GM12874 (cell line): ENCODE data around the gene ATG10.

ENCODE experiments used
- TF ChIP-seq, protein P1 (sequence below): IDR thresholded peaks from 2 replicates; pipeline ENCODE4 v1.5.1; 2011; ENCODE audit warnings: low read depth, mild to moderate bottlenecking, control low read depth, low read length, moderate library complexity; ENCODE audit not compliant: insufficient read depth

ATG10 gene

DNA sequence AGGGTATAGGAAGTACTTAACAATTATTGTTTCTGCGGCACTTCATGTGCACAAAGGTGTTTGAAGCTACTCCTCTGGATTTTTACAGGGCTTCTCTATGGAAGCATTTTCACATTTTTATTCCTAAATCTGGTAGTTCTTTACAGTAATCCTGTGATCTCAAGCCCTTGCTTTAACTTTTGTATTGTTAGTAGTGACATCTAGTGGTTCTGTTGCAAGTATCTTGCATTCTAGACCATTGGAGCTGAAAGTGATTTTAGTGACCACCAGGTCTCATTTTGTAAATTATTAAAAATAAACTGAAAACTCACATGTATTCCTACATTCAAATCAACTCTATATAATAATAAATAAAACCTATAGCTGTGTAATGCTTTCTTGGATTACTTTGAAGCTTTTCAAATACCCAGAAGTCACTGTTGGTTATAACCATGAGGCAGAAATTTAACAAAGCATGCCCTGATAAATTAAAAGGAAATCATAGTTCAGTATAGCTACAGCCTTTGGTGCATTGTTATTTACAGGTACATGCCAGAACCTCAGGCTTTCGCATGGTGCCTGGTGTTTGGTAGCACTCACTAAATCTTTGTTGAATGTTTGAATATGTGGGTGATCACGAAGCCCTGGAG lies 287.5 kb downstream of the ATG10 start:
- TF ChIP-seq, protein P1, sequence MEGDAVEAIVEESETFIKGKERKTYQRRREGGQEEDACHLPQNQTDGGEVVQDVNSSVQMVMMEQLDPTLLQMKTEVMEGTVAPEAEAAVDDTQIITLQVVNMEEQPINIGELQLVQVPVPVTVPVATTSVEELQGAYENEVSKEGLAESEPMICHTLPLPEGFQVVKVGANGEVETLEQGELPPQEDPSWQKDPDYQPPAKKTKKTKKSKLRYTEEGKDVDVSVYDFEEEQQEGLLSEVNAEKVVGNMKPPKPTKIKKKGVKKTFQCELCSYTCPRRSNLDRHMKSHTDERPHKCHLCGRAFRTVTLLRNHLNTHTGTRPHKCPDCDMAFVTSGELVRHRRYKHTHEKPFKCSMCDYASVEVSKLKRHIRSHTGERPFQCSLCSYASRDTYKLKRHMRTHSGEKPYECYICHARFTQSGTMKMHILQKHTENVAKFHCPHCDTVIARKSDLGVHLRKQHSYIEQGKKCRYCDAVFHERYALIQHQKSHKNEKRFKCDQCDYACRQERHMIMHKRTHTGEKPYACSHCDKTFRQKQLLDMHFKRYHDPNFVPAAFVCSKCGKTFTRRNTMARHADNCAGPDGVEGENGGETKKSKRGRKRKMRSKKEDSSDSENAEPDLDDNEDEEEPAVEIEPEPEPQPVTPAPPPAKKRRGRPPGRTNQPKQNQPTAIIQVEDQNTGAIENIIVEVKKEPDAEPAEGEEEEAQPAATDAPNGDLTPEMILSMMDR: peak; percentile 25; the same call in 1 of the 2 replicates

DNA sequence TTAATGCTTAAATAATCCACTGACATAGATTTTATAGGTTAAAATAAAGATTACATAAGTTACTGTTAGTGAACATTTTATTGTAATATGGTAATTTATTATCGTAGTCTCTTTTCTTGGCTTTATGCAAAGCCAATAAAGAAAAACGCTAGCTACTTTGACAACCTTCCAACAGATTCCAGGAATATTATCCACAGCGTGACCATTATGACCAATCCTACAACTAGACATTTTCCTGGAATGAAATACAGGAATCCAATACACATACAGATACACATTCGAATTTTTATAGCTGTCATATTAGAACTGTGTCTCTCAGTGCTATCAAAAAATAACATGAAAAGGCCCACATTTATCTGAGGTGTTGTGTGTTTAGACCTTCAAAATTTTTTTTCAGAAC lies 293.2 kb downstream of the ATG10 start:
- TF ChIP-seq, protein P1: no peak

DNA sequence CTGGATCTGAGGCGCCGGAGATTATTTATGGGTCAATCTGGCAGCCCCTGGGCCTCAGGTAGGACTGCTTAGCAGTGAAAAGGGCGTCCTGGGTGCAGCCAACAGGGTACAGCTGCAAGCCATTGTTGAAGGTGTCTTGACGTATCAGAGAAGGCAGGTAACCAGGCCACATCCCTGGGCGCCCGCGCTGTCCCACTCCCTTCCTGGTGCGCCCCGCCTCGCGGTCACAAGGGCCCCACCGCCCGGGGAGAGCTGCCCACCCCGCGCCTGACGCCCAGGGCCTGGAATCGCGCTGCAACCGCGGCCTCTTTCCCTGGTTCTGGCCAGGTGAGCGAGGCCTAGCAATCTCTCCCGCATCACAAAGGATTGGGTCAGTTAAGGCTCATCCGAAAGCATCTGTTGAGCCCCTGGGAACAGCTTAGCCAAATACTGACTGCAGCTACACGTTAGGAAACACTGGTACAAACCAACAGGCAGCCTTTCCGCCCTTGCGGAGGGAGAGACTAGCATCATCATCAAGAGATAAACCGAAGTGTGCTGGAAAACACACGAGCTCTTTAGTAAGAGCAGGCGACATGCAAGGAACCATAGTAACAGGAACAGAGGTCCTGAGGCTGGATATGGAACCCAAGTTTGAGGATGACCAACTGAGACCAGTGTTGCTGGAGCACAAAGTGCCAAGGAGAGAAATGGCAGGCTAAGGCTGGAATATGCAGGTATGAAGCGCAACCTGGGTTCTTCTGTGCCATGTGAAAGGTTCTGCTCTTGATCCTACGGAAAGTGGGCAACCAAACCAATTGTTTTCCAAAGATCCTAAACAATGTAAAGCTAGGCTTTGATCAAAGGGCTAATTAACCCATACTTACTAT lies 302.8 kb downstream of the ATG10 start:
- TF ChIP-seq, protein P1: no peak

DNA sequence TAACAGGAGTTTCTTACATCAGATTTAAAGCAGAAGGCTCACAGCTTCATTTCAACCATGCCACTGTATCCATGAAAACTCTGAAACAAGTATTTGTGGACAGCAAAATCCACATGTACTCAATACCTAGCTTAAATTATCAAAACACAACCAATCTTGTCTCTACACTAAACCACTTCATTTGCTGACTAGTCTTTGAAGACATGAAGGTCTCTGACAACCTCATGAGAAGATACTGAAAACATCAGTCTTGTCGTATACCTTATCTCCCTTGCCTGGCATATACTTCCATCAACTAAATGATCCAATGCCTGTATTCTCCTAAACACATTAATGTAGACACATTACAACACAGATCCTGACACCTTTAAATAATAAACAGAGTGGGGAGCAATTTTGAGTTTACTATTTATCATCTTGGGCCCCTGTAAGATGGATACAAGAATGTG lies 303.4 kb downstream of the ATG10 start:
- TF ChIP-seq, protein P1: no peak

DNA sequence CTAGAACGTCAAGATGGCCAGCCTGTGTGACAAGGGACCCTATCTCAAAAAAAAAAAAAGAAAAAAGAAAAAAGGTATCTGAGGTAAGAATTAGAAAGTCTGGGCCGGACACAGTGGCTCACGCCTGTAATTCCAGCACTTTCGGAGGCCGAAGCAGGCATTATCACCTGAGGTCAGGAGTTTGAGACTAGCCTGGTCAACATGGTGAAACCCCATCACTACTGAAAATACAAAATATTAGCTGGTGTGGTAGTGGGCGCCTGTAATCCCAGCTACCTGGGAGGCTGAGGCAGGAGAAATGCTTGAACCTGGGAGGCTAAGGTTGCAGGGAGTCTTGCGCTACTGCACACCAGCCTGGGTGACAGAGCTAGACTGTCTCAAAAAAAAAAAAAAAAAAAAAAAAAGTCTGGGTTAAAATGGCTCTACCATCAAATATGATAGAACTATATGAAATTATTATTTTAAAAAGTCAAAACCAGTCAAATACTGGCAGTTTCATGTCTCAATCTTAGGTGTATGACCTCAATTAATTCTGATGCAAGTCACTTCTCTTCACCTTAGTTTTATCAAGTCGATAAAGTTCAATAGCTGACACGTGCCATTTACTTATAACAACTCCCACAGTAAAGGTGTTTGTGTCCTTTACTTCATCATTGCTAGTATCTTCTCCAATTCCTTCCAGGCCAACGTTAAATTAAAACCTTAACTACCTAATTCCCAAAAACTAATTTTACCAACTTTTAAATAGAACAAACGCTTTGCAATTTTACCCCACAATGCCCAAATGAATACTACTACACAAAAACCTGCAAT lies 305.2 kb downstream of the ATG10 start:
- TF ChIP-seq, protein P1: no peak

DNA sequence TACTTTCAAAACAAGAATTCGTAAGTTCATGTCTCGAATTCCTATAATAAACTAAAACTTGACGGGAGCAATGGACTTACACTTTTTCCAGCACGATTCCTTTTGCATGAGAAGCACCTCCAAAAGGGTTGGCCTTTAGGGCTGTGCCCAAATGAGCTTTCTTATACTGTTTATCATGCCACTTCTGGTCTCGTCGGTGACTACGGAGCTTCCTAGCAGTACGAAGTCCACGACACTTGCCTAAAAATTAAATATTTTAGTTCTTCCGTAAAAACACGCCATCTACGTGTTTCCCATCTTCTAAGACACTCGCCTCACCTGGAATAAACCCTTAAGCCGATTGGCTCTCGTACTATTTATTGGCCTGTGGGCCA lies 305.8 kb downstream of the ATG10 start:
- TF ChIP-seq, protein P1: no peak
